ENCODE results near the gene LPCAT1.

DNA sequence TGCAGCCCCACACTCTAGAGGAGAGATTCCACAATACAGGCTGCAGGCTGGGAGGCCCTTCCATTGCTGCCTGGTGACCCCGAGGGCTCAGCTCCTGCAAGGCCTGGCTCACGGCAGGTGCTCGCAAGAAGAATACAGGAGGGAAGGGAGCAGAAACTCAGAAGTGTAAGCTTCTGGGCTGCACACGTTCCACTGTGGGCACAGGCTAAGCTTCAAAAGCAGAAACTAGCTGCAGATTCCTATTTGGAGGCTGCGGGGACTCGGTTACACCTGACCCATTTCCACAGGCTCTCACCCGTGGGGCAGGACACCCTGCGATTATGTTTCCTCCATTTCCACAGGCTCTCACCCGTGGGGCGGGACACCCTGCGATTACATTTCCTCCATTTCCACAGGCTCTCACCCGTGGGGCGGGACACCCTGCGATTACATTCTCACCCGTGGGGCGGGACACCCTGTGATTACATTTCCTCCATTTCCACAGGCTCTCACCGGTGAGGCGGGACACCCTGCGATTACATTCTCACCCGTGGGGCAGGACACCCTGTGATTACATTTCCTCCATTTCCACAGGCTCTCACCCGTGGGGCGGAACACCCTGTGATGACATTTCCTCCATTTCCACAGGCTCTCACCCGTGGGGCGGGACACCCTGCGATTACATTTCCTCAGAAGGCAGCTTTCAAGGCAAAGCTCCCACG, 10.3 kb downstream of the LPCAT1 start:
- TF ChIP-seq POLR2AphosphoS5 (IDR thresholded peaks at IDR 0.05; ENCODE audit: borderline replicate concordance, low read depth, low read length): no peak
- TF ChIP-seq EZH2 (IDR thresholded peaks at IDR 0.05): no peak
- TF ChIP-seq FOXP2 (optimal IDR thresholded peaks at IDR 0.05; ENCODE audit: control extremely low read depth, extremely low read length, insufficient read depth): no peak

All from SK-N-MC (cell line).